Endodermal cell (in vitro differentiated cells): Measurements from ENCODE around the gene PREX1. TPM values are rescaled to one million over a fixed set of nuclear protein-coding genes. Genes with fewer than 3 reads are reported as not detected.

ENCODE experiments used
- DNase-seq: peaks from one replicate; pipeline ENCODE4 v3.0.0-alpha.2; 2017
- H3K27ac ChIP-seq: 2 replicates; pipeline ENCODE4 v1.5.1; 2013; ENCODE audit warnings: mild to moderate bottlenecking, low read depth, low read length, moderate library complexity
- H3K27me3 ChIP-seq: 2 replicates; pipeline ENCODE4 v1.6.1; 2013; ENCODE audit warnings: mild to moderate bottlenecking, low read length, moderate library complexity; ENCODE audit not compliant: insufficient read depth, control insufficient read depth, poor library complexity, severe bottlenecking
- H3K36me3 ChIP-seq: 2 replicates; pipeline ENCODE4 v1.7.0; 2013; ENCODE audit warnings: mild to moderate bottlenecking, low read length, moderate library complexity; ENCODE audit not compliant: control insufficient read depth, insufficient read depth
- H3K4me1 ChIP-seq: one replicate; pipeline ENCODE4 v1.7.0; 2013; ENCODE audit warnings: low read length; ENCODE audit not compliant: control insufficient read depth, insufficient read depth
- H3K4me3 ChIP-seq: 2 replicates; pipeline ENCODE4 v1.5.1; 2013; ENCODE audit warnings: mild to moderate bottlenecking, low read length, moderate library complexity
- H3K9ac ChIP-seq: 2 replicates; pipeline ENCODE4 v1.6.1; 2013; ENCODE audit warnings: mild to moderate bottlenecking, low read length, moderate library complexity; ENCODE audit not compliant: poor library complexity, severe bottlenecking; ENCODE audit errors: extremely low read depth
- H3K9me3 ChIP-seq: 2 replicates; pipeline ENCODE4 v1.6.1; 2013; ENCODE audit warnings: mild to moderate bottlenecking, low read length, moderate library complexity; ENCODE audit not compliant: control insufficient read depth
- H3K27ac Mint-ChIP-seq: 2 replicates; pipeline ENCODE4 v1.8.0; 2020; ENCODE audit warnings: mixed read lengths
- H3K27me3 Mint-ChIP-seq: 2 replicates; pipeline ENCODE4 v1.8.0; 2021; ENCODE audit warnings: mild to moderate bottlenecking, mixed read lengths; ENCODE audit not compliant: insufficient read depth
- H3K36me3 Mint-ChIP-seq: 2 replicates; pipeline ENCODE4 v1.8.0; 2020; ENCODE audit warnings: low read depth, mixed read lengths
- H3K4me1 Mint-ChIP-seq: 2 replicates; pipeline ENCODE4 v1.8.0; 2020; ENCODE audit warnings: mixed read lengths
- H3K4me3 Mint-ChIP-seq: 2 replicates; pipeline ENCODE4 v1.8.0; 2020; ENCODE audit warnings: mild to moderate bottlenecking, moderate library complexity, mixed read lengths
- H3K9me3 Mint-ChIP-seq: 2 replicates; pipeline ENCODE4 v1.8.0; 2020; ENCODE audit warnings: mild to moderate bottlenecking, mixed read lengths
- CTCF ChIP-seq: fragments of 200-600 bp; sonication (generic); conservative IDR thresholded peaks from 2 replicates; pipeline ENCODE4 v1.5.0; 2021; ENCODE audit warnings: antibody characterized with exemption, mild to moderate bottlenecking
- WGBS, 2 experiments: methylation state at CpG; one replicate each; pipeline versions ENCODE4 v1.1.5 to v1.1.7; 2013; ENCODE audit warnings: missing lambda C conversion rate in 2 of 2, mixed read lengths in 1 of 2; ENCODE audit not compliant: insufficient coverage in 1 of 2, insufficient read length in 1 of 2; 5-methylcytosine and 5-hydroxymethylcytosine counted together
- total RNA-seq, 2 donors: library from RNA; stranded (reverse); fragmentation: NEBNext Ultra II Directional in 1 of 2; extraction: Animal tissue kit (Norgen Biotek cat#: 25700) in 1 of 2; gene quantifications; 2 replicates in 1 of 2; 3 replicates in 1 of 2; pipeline ENCODE4 v1.2.1, GENCODE V29; 2021

Gene PREX1
- total RNA-seq, 2 donors from 2014 or later: 65.3 to 70.5 TPM

GRCh38 chr20:48855046-48855445 lies 27.2 kb upstream of the PREX1 start:
- peaks cover 8% of the 10 kb centered on the region for H3K9me3 ChIP-seq
- no peaks in the 10 kb centered on the region for H3K27me3 ChIP-seq
- Mint-ChIP-seq H3K27ac (no peak overlapping the region), H3K27me3 (no peaks in the 10 kb centered on the region), H3K9me3 (no peaks in the 10 kb centered on the region), H3K4me1 (peaks cover 48% of the 10 kb centered on the region), H3K4me3 (no peak overlapping the region), H3K36me3 (no peaks in the 10 kb centered on the region)
- no peak overlapping the region for H3K4me3 ChIP-seq
- peaks cover 10% of the 10 kb centered on the region for H3K4me1 ChIP-seq
- WGBS, 2 experiments: 96 to 100% methylated on average over 3 to 4 of the region's 4 CpGs
- H3K9ac ChIP-seq: no peak overlapping the region
- no peak overlapping the region for H3K27ac ChIP-seq
- DNase-seq: no peak
- TF ChIP-seq CTCF: no peak
- H3K36me3 ChIP-seq: no peaks in the 10 kb centered on the region

- TF ChIP-seq CTCF: no peak
- Mint-ChIP-seq H3K4me3 (no peak overlapping the region), H3K27ac (no peak overlapping the region), H3K4me1 (peaks cover 36% of the 10 kb centered on the region), H3K9me3 (no peaks in the 10 kb centered on the region), H3K36me3 (no peaks in the 10 kb centered on the region), H3K27me3 (no peaks in the 10 kb centered on the region)
- H3K9me3 ChIP-seq: peaks cover 12% of the 10 kb centered on the region
- DNase-seq: no peak
- peaks cover 3% of the 10 kb centered on the region for H3K4me1 ChIP-seq
- no peak overlapping the region for H3K4me3 ChIP-seq
- H3K36me3 ChIP-seq: no peaks in the 10 kb centered on the region
- no peaks in the 10 kb centered on the region for H3K27me3 ChIP-seq
- no peak overlapping the region for H3K27ac ChIP-seq
- no peak overlapping the region for H3K9ac ChIP-seq
Measured at GRCh38 chr20:48852609-48853008, 24.8 kb upstream of the PREX1 start.

- Histone ChIP-seq H3K9me3 (peaks cover 12% of the 10 kb centered on the region), H3K27me3 (no peaks in the 10 kb centered on the region), H3K4me1 (peaks cover 8% of the 10 kb centered on the region), H3K27ac (no peak overlapping the region), H3K4me3 (no peak overlapping the region), H3K36me3 (no peaks in the 10 kb centered on the region), H3K9ac (no peak overlapping the region)
- no peak overlapping the region for H3K27ac Mint-ChIP-seq
- 93 to 98% methylated on average over 2 to 4 of the region's 6 CpGs for WGBS, 2 experiments
- TF ChIP-seq CTCF: no peak
- no peak for DNase-seq
- H3K9me3 Mint-ChIP-seq: no peaks in the 10 kb centered on the region
- H3K4me3 Mint-ChIP-seq: no peak overlapping the region
- no peaks in the 10 kb centered on the region for H3K27me3 Mint-ChIP-seq
- peaks cover 34% of the 10 kb centered on the region for H3K4me1 Mint-ChIP-seq
- no peaks in the 10 kb centered on the region for H3K36me3 Mint-ChIP-seq
Measured at GRCh38 chr20:48851579-48851978, 23.8 kb upstream of the PREX1 start.
